Ovary (tissue), 9 donors: Measurements from ENCODE around the gene TUBB2A. TPM values are rescaled to one million over a fixed set of nuclear protein-coding genes. Genes with fewer than 3 reads are reported as not detected.
"Not testable (repeated sequence)": the region's sequence is repeated elsewhere in the genome, so short reads cannot be mapped to it uniquely, and the experiment has no call there.

ENCODE experiments used
- DNase-seq, 5 donors: peaks; one replicate each; pipeline ENCODE4 v3.0.0-alpha.2; 2019 to 2020
- H3K27ac ChIP-seq, 2 donors: fragments of 200-600 bp; one replicate each; pipeline versions ENCODE4 v1.5.1 to v1.8.0; 2019 to 2022
- H3K27me3 ChIP-seq: fragments of 200-600 bp; one replicate; pipeline ENCODE4 v1.8.0; 2022
- H3K36me3 ChIP-seq: fragments of 200-600 bp; sonication (generic); one replicate; pipeline ENCODE4 v1.5.1; 2019
- H3K4me1 ChIP-seq: one replicate; pipeline ENCODE4 v1.8.1; 2013; ENCODE audit warnings: mild to moderate bottlenecking, moderate library complexity; ENCODE audit not compliant: insufficient read depth
- H3K4me3 ChIP-seq: fragments of 200-600 bp; sonication (generic); one replicate; pipeline ENCODE4 v1.5.1; 2017
- H3K9me3 ChIP-seq, 2 donors: fragments of 200-600 bp in 1 of 2; sonication (generic) in 1 of 2; one replicate each; pipeline versions ENCODE4 v1.5.1 to v1.8.1; 2013 to 2019; ENCODE audit warnings: mild to moderate bottlenecking in 1 of 2, moderate library complexity in 1 of 2
- EP300 ChIP-seq: sonication (generic); formaldehyde crosslinking; IDR thresholded peaks from one replicate; pipeline ENCODE4 v1.6.1; 2017; ENCODE audit warnings: antibody characterized with exemption
- POLR2A ChIP-seq: fragments of 450-650 bp; IDR thresholded peaks from one replicate; pipeline ENCODE4 v1.6.1; 2017; ENCODE audit warnings: antibody characterized with exemption, mild to moderate bottlenecking, moderate library complexity
- WGBS, 3 donors: extraction: QIAGEN DNeasy Blood & Tissue Kit in 1 of 3; methylation state at CpG; one replicate each; pipeline versions ENCODE4 v1.1.5 to v1.1.7; 2013 to 2017; 5-methylcytosine and 5-hydroxymethylcytosine counted together
- intact Hi-C, 4 donors: fragments of 100-400 bp; cut with DNase I; formaldehyde crosslinking; loops; one replicate each; pipeline versions ENCODE4 v1.11.0 to v1.15.1; 2022 to 2023
- polyA plus RNA-seq, 2 donors: library from polyadenylated mRNA; stranded (reverse); fragments of 200-250 nt in 1 of 2; fragments of 350-450 nt in 1 of 2; fragmentation: Illumina TruSeq in 1 of 2; extraction: RNeasy Lipid Tissue Mini Kit (QIAGEN cat#74804) in 1 of 2; gene quantifications; one replicate each; pipeline ENCODE4 v1.2.3, GENCODE V29; 2013 to 2014
- total RNA-seq, 7 donors: library from RNA; depleted of rRNA in 2 of 7; stranded (reverse); fragments of >200 nt in 2 of 7; fragmentation: NEBNext Ultra II Directional in 3 of 7; extraction: Animal tissue kit (Norgen Biotek cat#: 25700) in 3 of 7; gene quantifications; one replicate each; pipeline versions ENCODE4 v1.1.0 to v1.2.4, GENCODE V29; 2016 to 2023
- TF ChIP-seq, protein P1 (sequence below), 3 donors: fragments of 450-650 bp in 2 of 3; fragments of 200-600 bp in 1 of 3; IDR thresholded peaks; one replicate each; pipeline versions ENCODE4 v1.5.1 to v1.8.0; 2016 to 2022; ENCODE audit warnings: antibody characterized with exemption in 3 of 3, mild to moderate bottlenecking in 1 of 3
- donor health status: DM: no; HTN: no; CAD: no; lungs with moderate emphysema.
- donor health status: DM: no; HTN: no; CAD: no.
- donor health status: Bipolar disorder and iron deficiency.
- donor health status: DM: yes; HTN: yes; CAD: no.
- donor health status: DM: no; HTN: no; CAD: no.
- donor health status: DM: yes; HTN: yes; CAD: no.

The TUBB2A gene
- total and polyA plus RNA-seq, 9 donors, result 5.7 to 32.7 (median 10.9) TPM

DNA sequence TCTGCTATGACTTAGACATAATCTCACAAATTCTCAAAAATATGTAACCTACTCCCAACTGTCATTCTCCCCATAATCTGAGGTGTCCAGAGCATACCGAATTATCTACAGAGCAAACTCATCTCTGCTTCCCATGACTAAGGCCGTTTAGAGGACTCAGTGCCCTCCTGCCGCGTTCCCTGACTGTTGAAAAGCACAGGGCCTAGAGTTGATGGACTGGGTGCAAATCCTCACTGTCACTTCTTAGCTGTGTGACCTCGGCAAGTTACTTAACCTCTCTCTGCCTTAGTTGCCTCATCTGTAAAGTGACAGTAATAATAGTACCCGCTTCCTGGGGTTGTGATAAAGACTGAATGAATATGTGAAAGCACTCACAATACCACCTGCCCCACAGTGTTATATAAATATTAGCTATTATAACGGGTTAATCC, 4.7 kb upstream of the TUBB2A start:
- H3K9me3 ChIP-seq, result no peaks in the 10 kb centered on the region
- H3K36me3 ChIP-seq, result no peaks in the 10 kb centered on the region
- no peak for TF ChIP-seq EP300
- TF ChIP-seq, protein P1, sequence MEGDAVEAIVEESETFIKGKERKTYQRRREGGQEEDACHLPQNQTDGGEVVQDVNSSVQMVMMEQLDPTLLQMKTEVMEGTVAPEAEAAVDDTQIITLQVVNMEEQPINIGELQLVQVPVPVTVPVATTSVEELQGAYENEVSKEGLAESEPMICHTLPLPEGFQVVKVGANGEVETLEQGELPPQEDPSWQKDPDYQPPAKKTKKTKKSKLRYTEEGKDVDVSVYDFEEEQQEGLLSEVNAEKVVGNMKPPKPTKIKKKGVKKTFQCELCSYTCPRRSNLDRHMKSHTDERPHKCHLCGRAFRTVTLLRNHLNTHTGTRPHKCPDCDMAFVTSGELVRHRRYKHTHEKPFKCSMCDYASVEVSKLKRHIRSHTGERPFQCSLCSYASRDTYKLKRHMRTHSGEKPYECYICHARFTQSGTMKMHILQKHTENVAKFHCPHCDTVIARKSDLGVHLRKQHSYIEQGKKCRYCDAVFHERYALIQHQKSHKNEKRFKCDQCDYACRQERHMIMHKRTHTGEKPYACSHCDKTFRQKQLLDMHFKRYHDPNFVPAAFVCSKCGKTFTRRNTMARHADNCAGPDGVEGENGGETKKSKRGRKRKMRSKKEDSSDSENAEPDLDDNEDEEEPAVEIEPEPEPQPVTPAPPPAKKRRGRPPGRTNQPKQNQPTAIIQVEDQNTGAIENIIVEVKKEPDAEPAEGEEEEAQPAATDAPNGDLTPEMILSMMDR (IDR thresholded peaks at IDR 0.05), result no peak
- TF ChIP-seq POLR2A, result no peak
- H3K4me1 ChIP-seq, result peaks cover 3% of the 10 kb centered on the region
- H3K4me3 ChIP-seq, result peak overlapping the region; percentile 47
- no peaks in the 10 kb centered on the region for H3K27me3 ChIP-seq
- 56 to 66% (median 60%) methylated on average over 6 to 7 of the region's 7 CpGs for WGBS, 3 donors
- no peak for DNase-seq
- intact Hi-C loops, result loop anchor here in 2 of 4 donors (10.0 kb wide), 2 partner anchors 53 to 93 kb away; partner anchors contain the start of gene PSMG4 (in 1 of the 2)
- no peak overlapping the region for H3K27ac ChIP-seq

GRCh38 chr6:3159805-3160781, 2.7 kb upstream of the TUBB2A start:
- H3K4me1 ChIP-seq, result peaks cover 3% of the 10 kb centered on the region
- 67 to 72% (median 70%) methylated on average over 31 of the region's 31 CpGs for WGBS, 3 donors
- DNase-seq, result peak in 1 of 5 donors; percentile 25

DNA sequence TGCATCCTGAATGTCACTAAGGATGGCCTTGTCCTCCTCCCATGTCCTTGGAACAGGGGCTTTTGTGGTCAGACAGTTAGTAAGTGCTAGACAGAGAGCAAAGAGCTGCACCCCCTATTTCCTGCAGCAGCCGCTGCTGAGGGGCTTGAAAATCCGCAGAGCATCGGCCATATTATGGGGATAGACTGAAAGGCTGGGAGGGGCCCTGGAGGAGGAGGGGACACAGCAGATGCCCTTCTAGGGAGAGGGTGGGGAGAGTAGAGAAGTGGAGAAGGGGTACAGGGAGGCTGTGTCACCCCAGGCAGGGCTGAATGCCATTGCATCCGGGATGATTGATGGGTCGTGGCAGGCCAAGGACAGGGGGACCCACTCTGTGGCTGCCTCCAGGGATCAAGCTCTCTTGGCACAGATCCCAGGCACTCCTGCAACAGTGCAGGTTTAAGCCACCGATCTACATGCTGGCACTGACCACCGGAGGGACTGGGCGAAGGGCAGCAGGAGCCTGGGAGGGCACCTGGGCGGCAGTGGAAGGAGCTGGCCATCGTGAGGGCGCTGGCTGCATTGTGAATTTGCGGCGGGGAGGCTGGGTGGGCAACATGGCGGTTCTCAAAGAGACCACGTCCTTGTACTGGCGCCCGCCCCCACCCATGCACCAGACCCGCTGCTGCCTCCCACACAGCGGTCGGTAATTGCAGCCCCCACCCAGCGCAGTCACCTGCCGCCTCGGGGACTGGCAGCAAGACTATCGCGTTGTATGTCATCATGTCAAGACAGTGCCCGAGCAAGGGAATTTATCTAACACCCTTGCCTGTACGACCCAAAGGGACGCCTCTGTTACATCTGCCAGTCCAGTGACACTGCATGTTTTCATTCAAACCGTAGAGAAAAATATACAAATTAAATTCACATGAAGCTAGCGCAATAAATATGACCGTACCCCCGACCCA, 887 bp downstream of the TUBB2A start:
- H3K9me3 ChIP-seq, intact Hi-C loops, H3K27me3 ChIP-seq, H3K4me1 ChIP-seq, H3K36me3 ChIP-seq, H3K27ac ChIP-seq: not testable (repeated sequence)
- 7 to 9% (median 7%) methylated on average over 23 to 29 of the region's 32 CpGs for WGBS, 3 donors
- H3K4me3 ChIP-seq, result peak overlapping the region; percentile 77
- DNase-seq, result peak in 4 of 5 donors; percentile 28 to 52 (median 40)

More at GRCh38 chr6:3159805-3160781, 2.7 kb upstream of the TUBB2A start:
- intact Hi-C loops, result loop anchor here in 2 of 4 donors (10.0 kb wide), 2 partner anchors 55 to 95 kb away; partner anchors contain the start of gene PSMG4 (in 1 of the 2)
- Histone ChIP-seq H3K36me3 (no peaks in the 10 kb centered on the region), H3K27ac (no peak overlapping the region), H3K27me3 (no peaks in the 10 kb centered on the region), H3K4me3 (no peak overlapping the region), H3K9me3 (no peaks in the 10 kb centered on the region)
- TF ChIP-seq, protein P1 (IDR thresholded peaks at IDR 0.05), result no peak
- TF ChIP-seq EP300 (no peak), POLR2A (no peak)

GRCh38 chr6:3155416-3155815, 1.9 kb downstream of the TUBB2A start:
- H3K4me3 ChIP-seq, H3K27ac ChIP-seq, intact Hi-C loops, H3K4me1 ChIP-seq, H3K27me3 ChIP-seq, H3K9me3 ChIP-seq, H3K36me3 ChIP-seq, DNase-seq: not testable (repeated sequence)
- WGBS, 3 donors, result 82 to 89% (median 83%) methylated on average over 6 of the region's 6 CpGs

DNA sequence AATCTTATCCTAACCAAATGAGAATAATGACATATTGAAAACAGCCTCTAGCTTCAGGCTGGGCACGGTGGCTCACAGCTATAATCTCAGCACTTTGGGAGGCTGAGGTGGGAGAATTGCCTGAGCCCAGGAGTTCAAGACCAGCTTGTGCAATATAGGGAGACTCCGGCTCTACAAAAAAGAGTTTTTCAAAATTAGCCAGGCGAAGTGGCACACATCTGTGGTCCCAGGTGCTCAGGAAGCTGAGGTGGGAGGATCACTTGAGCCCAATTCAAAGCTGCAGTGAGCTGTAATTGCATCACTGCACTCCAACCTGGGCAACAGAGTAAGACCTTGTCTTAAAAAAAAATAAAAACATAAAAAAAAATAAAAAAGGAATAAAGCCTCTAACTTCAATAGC, 4.7 kb downstream of the TUBB2A start:
- H3K36me3 ChIP-seq, result no peaks in the 10 kb centered on the region
- H3K9me3 ChIP-seq, result no peaks in the 10 kb centered on the region
- H3K4me3 ChIP-seq, result no peak overlapping the region
- no peak for TF ChIP-seq EP300
- TF ChIP-seq, protein P1 (IDR thresholded peaks at IDR 0.05), result no peak
- no peak for TF ChIP-seq POLR2A
- no peak overlapping the region for H3K27ac ChIP-seq
- no peaks in the 10 kb centered on the region for H3K27me3 ChIP-seq
- 86 to 92% (median 89%) methylated on average over 3 of the region's 3 CpGs for WGBS, 3 donors
- no peak for DNase-seq
- intact Hi-C loops, result no loop called here
- H3K4me1 ChIP-seq, result no peaks in the 10 kb centered on the region
